KMS-11 (cell line): ENCODE results near the gene MCOLN1.
A peak's percentile ranks its signal among the peaks of the same experiment; 100 is the strongest.

ENCODE experiments used
- H2AFZ ChIP-seq: fragments of 200-600 bp; sonication (generic); 2 replicates; pipeline ENCODE4 v1.6.1; 2016; ENCODE audit warnings: antibody characterized with exemption, mixed run types, low read depth
- H3K27ac ChIP-seq: fragments of 200-600 bp; sonication (generic); 2 replicates; pipeline ENCODE4 v1.6.1; 2016; ENCODE audit warnings: mild to moderate bottlenecking, mixed run types
- H3K27me3 ChIP-seq: fragments of 200-600 bp; sonication (generic); 2 replicates; pipeline ENCODE4 v1.6.1; 2017; ENCODE audit warnings: mild to moderate bottlenecking, low read depth, mixed run types, moderate library complexity; ENCODE audit not compliant: insufficient read depth
- H3K36me3 ChIP-seq: fragments of 200-600 bp; sonication (generic); 2 replicates; pipeline ENCODE4 v1.6.1; 2017; ENCODE audit warnings: mild to moderate bottlenecking, mixed run types; ENCODE audit not compliant: insufficient read depth
- H3K4me1 ChIP-seq: fragments of 200-600 bp; sonication (generic); 2 replicates; pipeline ENCODE4 v1.6.1; 2016; ENCODE audit warnings: mild to moderate bottlenecking, low read depth, mixed run types; ENCODE audit not compliant: poor library complexity, severe bottlenecking
- H3K4me2 ChIP-seq: fragments of 200-600 bp; sonication (generic); 2 replicates; pipeline ENCODE4 v1.7.0; 2016; ENCODE audit warnings: mild to moderate bottlenecking, mixed run types
- H3K4me3 ChIP-seq: fragments of 200-600 bp; sonication (generic); IDR thresholded peaks from 2 replicates; pipeline ENCODE4 v1.6.1; 2017; ENCODE audit warnings: low read depth, low read length, mixed read lengths; ENCODE audit not compliant: insufficient read depth
- H3K79me2 ChIP-seq: fragments of 200-600 bp; sonication (generic); 2 replicates; pipeline ENCODE4 v1.6.1; 2016; ENCODE audit warnings: low read depth, mixed run types; ENCODE audit not compliant: insufficient read depth
- H3K9ac ChIP-seq: fragments of 200-600 bp; sonication (generic); 2 replicates; pipeline ENCODE4 v1.6.1; 2016; ENCODE audit warnings: mild to moderate bottlenecking, mixed run types
- H4K20me1 ChIP-seq: fragments of 200-600 bp; sonication (generic); 2 replicates; pipeline ENCODE4 v1.6.1; 2016; ENCODE audit warnings: mild to moderate bottlenecking, mixed run types; ENCODE audit not compliant: insufficient read depth
- TF ChIP-seq, protein P1 (sequence below): fragments of 200-600 bp; sonication (generic); conservative IDR thresholded peaks from 2 replicates; pipeline ENCODE4 v1.6.1; 2017; ENCODE audit warnings: low read depth, mild to moderate bottlenecking, antibody characterized with exemption, low read length, moderate library complexity, mixed read lengths

Gene MCOLN1

GRCh38 chr19:7519361-7520130, 2.9 kb upstream of the MCOLN1 start:
- Histone ChIP-seq H3K9ac (no peak overlapping the region), H3K4me2 (no peak overlapping the region), H2AFZ (no peak overlapping the region), H3K27me3 (0 out of 2 replicates have a peak, but pooled peaks cover 2% of the 10 kb centered on the region), H3K36me3 (no peaks in the 10 kb centered on the region), H4K20me1 (no peaks in the 10 kb centered on the region), H3K4me3 (no peak overlapping the region), H3K4me1 (peaks cover 12% of the 10 kb centered on the region), H3K27ac (no peak overlapping the region), H3K79me2 (peaks cover 6% of the 10 kb centered on the region; the same call in 1 of the 2 replicates)
- TF ChIP-seq, protein P1, sequence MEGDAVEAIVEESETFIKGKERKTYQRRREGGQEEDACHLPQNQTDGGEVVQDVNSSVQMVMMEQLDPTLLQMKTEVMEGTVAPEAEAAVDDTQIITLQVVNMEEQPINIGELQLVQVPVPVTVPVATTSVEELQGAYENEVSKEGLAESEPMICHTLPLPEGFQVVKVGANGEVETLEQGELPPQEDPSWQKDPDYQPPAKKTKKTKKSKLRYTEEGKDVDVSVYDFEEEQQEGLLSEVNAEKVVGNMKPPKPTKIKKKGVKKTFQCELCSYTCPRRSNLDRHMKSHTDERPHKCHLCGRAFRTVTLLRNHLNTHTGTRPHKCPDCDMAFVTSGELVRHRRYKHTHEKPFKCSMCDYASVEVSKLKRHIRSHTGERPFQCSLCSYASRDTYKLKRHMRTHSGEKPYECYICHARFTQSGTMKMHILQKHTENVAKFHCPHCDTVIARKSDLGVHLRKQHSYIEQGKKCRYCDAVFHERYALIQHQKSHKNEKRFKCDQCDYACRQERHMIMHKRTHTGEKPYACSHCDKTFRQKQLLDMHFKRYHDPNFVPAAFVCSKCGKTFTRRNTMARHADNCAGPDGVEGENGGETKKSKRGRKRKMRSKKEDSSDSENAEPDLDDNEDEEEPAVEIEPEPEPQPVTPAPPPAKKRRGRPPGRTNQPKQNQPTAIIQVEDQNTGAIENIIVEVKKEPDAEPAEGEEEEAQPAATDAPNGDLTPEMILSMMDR = no peak

DNA sequence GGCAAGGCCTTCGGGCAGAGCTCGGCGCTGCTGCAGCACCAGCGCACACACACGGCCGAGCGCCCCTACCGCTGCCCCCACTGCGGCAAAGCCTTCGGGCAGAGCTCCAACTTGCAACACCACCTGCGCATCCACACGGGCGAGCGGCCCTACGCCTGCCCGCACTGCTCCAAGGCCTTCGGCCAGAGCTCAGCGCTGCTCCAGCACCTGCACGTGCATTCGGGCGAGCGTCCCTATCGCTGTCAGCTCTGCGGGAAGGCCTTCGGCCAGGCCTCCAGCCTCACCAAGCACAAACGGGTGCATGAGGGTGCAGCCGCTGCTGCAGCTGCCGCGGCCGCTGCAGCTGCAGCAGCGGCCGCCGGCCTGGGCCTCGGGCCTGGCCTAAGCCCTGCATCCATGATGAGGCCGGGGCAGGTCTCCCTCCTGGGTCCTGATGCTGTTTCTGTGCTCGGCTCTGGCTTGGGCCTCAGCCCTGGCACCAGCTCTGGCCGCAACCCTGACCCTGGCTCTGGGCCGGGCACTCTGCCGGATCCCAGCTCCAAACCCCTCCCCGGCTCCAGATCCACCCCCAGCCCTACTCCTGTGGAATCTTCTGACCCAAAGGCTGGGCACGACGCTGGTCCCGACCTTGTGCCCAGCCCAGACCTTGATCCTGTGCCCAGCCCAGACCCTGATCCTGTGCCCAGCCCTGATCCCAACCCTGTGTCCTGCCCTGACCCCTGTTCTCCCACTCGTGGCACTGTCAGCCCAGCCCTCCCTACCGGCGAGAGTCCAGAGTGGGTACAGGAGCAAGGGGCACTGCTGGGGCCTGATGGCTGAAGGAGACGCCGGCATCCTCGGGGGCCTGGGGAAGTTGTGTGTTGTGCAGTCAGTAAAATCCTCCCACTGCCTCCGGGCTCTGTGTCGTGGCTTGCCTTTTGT, 2.0 kb upstream of the MCOLN1 start:
- no peak overlapping the region for H3K9ac ChIP-seq
- no peak overlapping the region for H2AFZ ChIP-seq
- H3K27me3 ChIP-seq = 0 out of 2 replicates have a peak, but pooled peaks cover 2% of the 10 kb centered on the region
- no peak overlapping the region for H3K4me2 ChIP-seq
- no peaks in the 10 kb centered on the region for H3K36me3 ChIP-seq
- no peaks in the 10 kb centered on the region for H4K20me1 ChIP-seq
- no peak overlapping the region for H3K4me3 ChIP-seq
- no peak overlapping the region for H3K27ac ChIP-seq
- TF ChIP-seq, protein P1 = no peak
- peaks cover 6% of the 10 kb centered on the region; the same call in 1 of the 2 replicates for H3K79me2 ChIP-seq
- H3K4me1 ChIP-seq = peaks cover 12% of the 10 kb centered on the region

DNA sequence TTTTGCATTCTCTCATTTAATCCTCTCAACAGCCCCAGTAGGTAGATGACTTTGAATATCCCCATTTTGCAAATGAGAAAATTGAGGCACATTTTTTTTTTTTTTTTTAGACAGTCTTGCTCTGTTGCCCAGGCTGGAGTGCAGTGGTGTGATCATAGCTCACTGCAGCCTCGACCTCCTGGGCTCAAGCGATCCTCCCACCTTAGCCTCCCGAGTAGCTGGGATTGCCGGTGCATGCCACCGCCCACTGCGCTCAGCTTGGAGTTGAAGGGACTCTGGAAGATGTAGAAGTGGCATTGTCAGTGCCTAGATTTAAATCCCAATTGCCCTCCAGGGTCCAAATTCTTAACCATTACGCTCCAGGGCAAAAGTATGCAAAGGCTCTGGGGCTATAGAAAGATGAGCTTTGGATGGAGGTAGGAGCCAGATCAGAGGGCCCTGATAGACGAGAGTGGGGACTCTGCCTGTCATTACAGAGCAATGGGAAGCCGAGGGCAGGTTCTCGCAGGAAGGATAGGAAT, 813 bp upstream of the MCOLN1 start:
- Histone ChIP-seq H3K79me2 (peaks cover 6% of the 10 kb centered on the region; the same call in 1 of the 2 replicates), H3K4me1 (peaks cover 12% of the 10 kb centered on the region), H3K9ac (no peak overlapping the region), H4K20me1 (no peaks in the 10 kb centered on the region), H2AFZ (peak overlapping the region; percentile 87), H3K27me3 (no peaks in the 10 kb centered on the region), H3K4me3 (no peak overlapping the region), H3K4me2 (peak overlapping the region; percentile 64), H3K36me3 (no peaks in the 10 kb centered on the region), H3K27ac (no peak overlapping the region)
- TF ChIP-seq, protein P1 = no peak

- Histone ChIP-seq H2AFZ (peak overlapping the region; percentile 87; the same call in 1 of the 2 replicates), H3K79me2 (peaks cover 6% of the 10 kb centered on the region; the same call in 1 of the 2 replicates), H3K36me3 (no peaks in the 10 kb centered on the region), H3K27ac (no peak overlapping the region), H3K4me3 (no peak overlapping the region), H3K4me1 (peaks cover 12% of the 10 kb centered on the region), H3K4me2 (peak overlapping the region; percentile 90), H3K27me3 (no peaks in the 10 kb centered on the region), H3K9ac (peak overlapping the region; percentile 25; the same call in 1 of the 2 replicates), H4K20me1 (no peaks in the 10 kb centered on the region)
- TF ChIP-seq, protein P1 = no peak
Measured at GRCh38 chr19:7522923-7523667, 671 bp downstream of the MCOLN1 start.
